Measurements from ENCODE around the gene GUCY1A2. TPM values are rescaled to one million over a fixed set of nuclear protein-coding genes. Genes with fewer than 3 reads are reported as not detected.

Gene GUCY1A2
- total and polyA plus RNA-seq, 5 donors: 0.43 to 9.0 (median 2.4) TPM

GRCh38 chr11:107020594-107020993 lies 2.3 kb upstream of the GUCY1A2 start:
- DNase-seq (no peak), ATAC-seq (no peak)
- intact Hi-C loops (cut with DNase I): no loop called here
- H3K27ac ChIP-seq (ENCODE audit: low read length): no peak overlapping the region
- WGBS: 81% methylated on average over 2 of the region's 2 CpGs
- H3K27me3 ChIP-seq (ENCODE audit: control insufficient read depth, insufficient read depth): no peaks in the 10 kb centered on the region
- no peaks in the 10 kb centered on the region for H3K9me3 ChIP-seq (ENCODE audit: control insufficient read depth, low read length)
- H3K4me1 ChIP-seq (ENCODE audit: control insufficient read depth, insufficient read depth, low read length): no peaks in the 10 kb centered on the region
- H3K4me3 ChIP-seq (ENCODE audit: low read length): no peak overlapping the region

- H3K27ac ChIP-seq (ENCODE audit: low read length): no peak overlapping the region
- WGBS: 3% methylated on average over 36 of the region's 36 CpGs
- peak overlapping the region; percentile 48 for H3K4me3 ChIP-seq (ENCODE audit: low read length)
- intact Hi-C loops (cut with DNase I): loop anchor here in 2 of 4 donors (10.0 kb wide), 1 partner anchor 294 kb away; no protein-coding TSS in a partner anchor
- DNase-seq (peak; percentile 49 to 84 (median 77)), ATAC-seq (peak; percentile 91)
- H3K4me1 ChIP-seq (ENCODE audit: control insufficient read depth, insufficient read depth, low read length): no peaks in the 10 kb centered on the region
- no peaks in the 10 kb centered on the region for H3K27me3 ChIP-seq (ENCODE audit: control insufficient read depth, insufficient read depth)
- H3K9me3 ChIP-seq (ENCODE audit: control insufficient read depth, low read length): no peaks in the 10 kb centered on the region
Observed at GRCh38 chr11:107018902-107019493, 722 bp upstream of the GUCY1A2 start.

- H3K27ac ChIP-seq (ENCODE audit: low read length): no peak overlapping the region
- intact Hi-C loops (cut with DNase I): loop anchor here in 2 of 4 donors (10.0 kb wide), 1 partner anchor 293 kb away; no protein-coding TSS in a partner anchor
- ATAC-seq: peak; percentile 82 to 84
- H3K4me3 ChIP-seq (ENCODE audit: low read length): peak overlapping the region; percentile 48
- WGBS: 2% methylated on average over 85 of the region's 85 CpGs
- no peaks in the 10 kb centered on the region for H3K4me1 ChIP-seq (ENCODE audit: control insufficient read depth, insufficient read depth, low read length)
- DNase-seq: peak; percentile 25 to 80 (median 74)
- no peaks in the 10 kb centered on the region for H3K9me3 ChIP-seq (ENCODE audit: control insufficient read depth, low read length)
- no peaks in the 10 kb centered on the region for H3K27me3 ChIP-seq (ENCODE audit: control insufficient read depth, insufficient read depth)
Observed at GRCh38 chr11:107017433-107018218, 650 bp downstream of the GUCY1A2 start.

GRCh38 chr11:107017104-107017432 lies 1.2 kb downstream of the GUCY1A2 start:
- intact Hi-C loops (cut with DNase I): loop anchor here in 2 of 4 donors (10.0 kb wide), 1 partner anchor 292 kb away; no protein-coding TSS in a partner anchor
- Histone ChIP-seq H3K4me1 (ENCODE audit: control insufficient read depth, insufficient read depth, low read length) (no peaks in the 10 kb centered on the region), H3K9me3 (ENCODE audit: control insufficient read depth, low read length) (no peaks in the 10 kb centered on the region), H3K27me3 (ENCODE audit: control insufficient read depth, insufficient read depth) (no peaks in the 10 kb centered on the region), H3K4me3 (ENCODE audit: low read length) (peak overlapping the region; percentile 48), H3K27ac (ENCODE audit: low read length) (no peak overlapping the region)
- ATAC-seq (no peak), DNase-seq (no peak)
- WGBS: 22% methylated on average over 3 of the region's 3 CpGs

- Histone ChIP-seq H3K27me3 (ENCODE audit: control insufficient read depth, insufficient read depth) (no peaks in the 10 kb centered on the region), H3K9me3 (ENCODE audit: control insufficient read depth, low read length) (no peaks in the 10 kb centered on the region), H3K4me3 (ENCODE audit: low read length) (no peak overlapping the region), H3K4me1 (ENCODE audit: control insufficient read depth, insufficient read depth, low read length) (no peaks in the 10 kb centered on the region), H3K27ac (ENCODE audit: low read length) (no peak overlapping the region)
- DNase-seq (no peak), ATAC-seq (no peak)
- WGBS: 80% methylated on average over 1 of the region's 1 CpG
- intact Hi-C loops (cut with DNase I): loop anchor here in 2 of 4 donors (10.0 kb wide), 1 partner anchor 290 kb away; no protein-coding TSS in a partner anchor
Observed at GRCh38 chr11:107014871-107015270, 3.4 kb downstream of the GUCY1A2 start.

- no peak overlapping the region for H3K27ac ChIP-seq (ENCODE audit: low read length)
- no peak for ATAC-seq
- no peak overlapping the region for H3K4me3 ChIP-seq (ENCODE audit: low read length)
- H3K9me3 ChIP-seq (ENCODE audit: control insufficient read depth, low read length): no peaks in the 10 kb centered on the region
- H3K4me1 ChIP-seq (ENCODE audit: control insufficient read depth, insufficient read depth, low read length): no peaks in the 10 kb centered on the region
- intact Hi-C loops (cut with DNase I): loop anchor here in 2 of 4 donors (10.0 kb wide), 1 partner anchor 287 kb away; no protein-coding TSS in a partner anchor
- 63% methylated on average over 2 of the region's 2 CpGs for WGBS
- H3K27me3 ChIP-seq (ENCODE audit: control insufficient read depth, insufficient read depth): no peaks in the 10 kb centered on the region
- DNase-seq: no peak
Observed at GRCh38 chr11:107011977-107012376, 6.3 kb downstream of the GUCY1A2 start.

DNA sequence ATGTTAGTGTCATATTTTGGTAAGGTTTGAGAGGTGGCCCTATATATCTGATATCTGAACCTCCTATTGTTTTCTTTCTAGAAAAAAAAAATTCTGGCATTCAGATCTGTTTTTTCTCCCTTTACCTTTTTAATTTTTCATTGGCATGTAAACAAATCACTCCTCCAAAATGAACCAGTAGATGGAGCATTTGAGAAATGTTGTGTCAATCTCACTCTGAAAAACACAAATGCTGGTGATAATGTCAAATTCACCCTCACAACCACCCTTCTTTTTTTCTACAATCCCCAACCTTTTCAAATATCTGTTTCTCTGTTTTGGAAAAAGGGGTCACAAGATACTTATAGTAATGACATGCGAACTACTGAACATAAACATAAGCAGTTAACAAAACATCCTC lies 9.1 kb downstream of the GUCY1A2 start:
- 86% methylated on average over 1 of the region's 1 CpG for WGBS
- Histone ChIP-seq H3K9me3 (ENCODE audit: control insufficient read depth, low read length) (no peaks in the 10 kb centered on the region), H3K4me3 (ENCODE audit: low read length) (no peak overlapping the region), H3K27me3 (ENCODE audit: control insufficient read depth, insufficient read depth) (no peaks in the 10 kb centered on the region), H3K27ac (ENCODE audit: low read length) (no peak overlapping the region), H3K4me1 (ENCODE audit: control insufficient read depth, insufficient read depth, low read length) (no peaks in the 10 kb centered on the region)
- ATAC-seq (no peak), DNase-seq (no peak)
- intact Hi-C loops (cut with DNase I): no loop called here

- no peak overlapping the region for H3K4me3 ChIP-seq (ENCODE audit: low read length)
- no peak overlapping the region for H3K27ac ChIP-seq (ENCODE audit: low read length)
- 57% methylated on average over 2 of the region's 2 CpGs for WGBS
- ATAC-seq (no peak), DNase-seq (no peak)
- no peaks in the 10 kb centered on the region for H3K9me3 ChIP-seq (ENCODE audit: control insufficient read depth, low read length)
- intact Hi-C loops (cut with DNase I): no loop called here
- H3K4me1 ChIP-seq (ENCODE audit: control insufficient read depth, insufficient read depth, low read length): no peaks in the 10 kb centered on the region
- no peaks in the 10 kb centered on the region for H3K27me3 ChIP-seq (ENCODE audit: control insufficient read depth, insufficient read depth)
Observed at GRCh38 chr11:107006076-107006833, 12.0 kb downstream of the GUCY1A2 start.

DNA sequence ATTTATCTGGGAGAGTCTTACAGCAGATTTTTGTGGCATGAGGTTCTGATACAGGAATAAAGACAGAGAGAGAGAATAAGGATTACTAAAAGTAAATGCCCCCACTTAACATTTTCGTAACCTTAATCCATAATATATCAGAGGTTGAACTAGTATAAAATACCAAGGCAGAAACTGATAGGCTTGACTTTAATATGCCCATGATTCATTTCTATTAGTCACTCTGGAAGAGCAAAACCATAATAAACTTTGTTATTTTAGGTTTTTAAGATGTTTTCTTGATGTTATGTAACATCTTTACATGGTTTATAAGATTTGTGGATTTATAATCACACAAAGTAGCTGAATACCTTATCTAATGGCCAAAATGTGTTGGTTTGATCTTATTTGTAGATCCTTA lies 19.1 kb downstream of the GUCY1A2 start:
- Histone ChIP-seq H3K27ac (ENCODE audit: low read length) (no peak overlapping the region), H3K27me3 (ENCODE audit: control insufficient read depth, insufficient read depth) (no peaks in the 10 kb centered on the region), H3K4me1 (ENCODE audit: control insufficient read depth, insufficient read depth, low read length) (no peaks in the 10 kb centered on the region), H3K9me3 (ENCODE audit: control insufficient read depth, low read length) (no peaks in the 10 kb centered on the region), H3K4me3 (ENCODE audit: low read length) (no peak overlapping the region)
- no peak for DNase-seq
- ATAC-seq: no peak
- WGBS: 93% methylated on average over 1 of the region's 1 CpG
- intact Hi-C loops (cut with DNase I): no loop called here

DNA sequence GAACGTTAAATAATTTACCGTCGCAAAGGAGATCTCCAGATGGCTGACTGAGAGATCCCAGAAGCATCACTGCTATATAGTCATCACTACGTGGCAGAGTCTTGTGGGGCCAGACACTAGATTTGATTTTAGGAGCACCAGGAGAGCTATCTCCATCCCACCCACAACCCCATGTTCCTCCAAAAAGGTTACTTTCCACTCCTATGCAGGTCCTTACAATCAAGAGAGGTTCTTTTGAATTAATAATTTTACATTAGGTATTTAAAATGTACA lies 19.4 kb downstream of the GUCY1A2 start:
- Histone ChIP-seq H3K4me3 (ENCODE audit: low read length) (no peak overlapping the region), H3K27me3 (ENCODE audit: control insufficient read depth, insufficient read depth) (no peaks in the 10 kb centered on the region), H3K4me1 (ENCODE audit: control insufficient read depth, insufficient read depth, low read length) (no peaks in the 10 kb centered on the region), H3K9me3 (ENCODE audit: control insufficient read depth, low read length) (no peaks in the 10 kb centered on the region), H3K27ac (ENCODE audit: low read length) (no peak overlapping the region)
- no peak for DNase-seq
- intact Hi-C loops (cut with DNase I): no loop called here
- 65% methylated on average over 4 of the region's 4 CpGs for WGBS
- ATAC-seq: no peak
